ENCODE results near the gene STX1B. TPM values are rescaled to one million over a fixed set of nuclear protein-coding genes. Genes with fewer than 3 reads are reported as not detected.

Gene STX1B
- total RNA-seq (1 to 10 TPM in 1 of 6 donors, under 1 TPM in 5; 0.16 to 1.4 (median 0.56) TPM), polyA plus RNA-seq (1 to 10 TPM in 1 of 2 donors, under 1 TPM in 1; 0.82 to 2.4 TPM)

- no peaks in the 10 kb centered on the region for H3K27me3 ChIP-seq
- WGBS, 2 donors = 11 to 13% methylated on average over 27 to 44 of the region's 45 CpGs
- no peaks in the 10 kb centered on the region for H3K4me1 ChIP-seq
- intact Hi-C loops (cut with DNase I) = no loop called here
- no peaks in the 10 kb centered on the region for H3K36me3 ChIP-seq
- no peak within 1 kb of the TSS for H3K4me3 ChIP-seq
- H3K27ac ChIP-seq = no peak within 1 kb of the TSS
- ATAC-seq = no peak
- TF ChIP-seq, protein P1, sequence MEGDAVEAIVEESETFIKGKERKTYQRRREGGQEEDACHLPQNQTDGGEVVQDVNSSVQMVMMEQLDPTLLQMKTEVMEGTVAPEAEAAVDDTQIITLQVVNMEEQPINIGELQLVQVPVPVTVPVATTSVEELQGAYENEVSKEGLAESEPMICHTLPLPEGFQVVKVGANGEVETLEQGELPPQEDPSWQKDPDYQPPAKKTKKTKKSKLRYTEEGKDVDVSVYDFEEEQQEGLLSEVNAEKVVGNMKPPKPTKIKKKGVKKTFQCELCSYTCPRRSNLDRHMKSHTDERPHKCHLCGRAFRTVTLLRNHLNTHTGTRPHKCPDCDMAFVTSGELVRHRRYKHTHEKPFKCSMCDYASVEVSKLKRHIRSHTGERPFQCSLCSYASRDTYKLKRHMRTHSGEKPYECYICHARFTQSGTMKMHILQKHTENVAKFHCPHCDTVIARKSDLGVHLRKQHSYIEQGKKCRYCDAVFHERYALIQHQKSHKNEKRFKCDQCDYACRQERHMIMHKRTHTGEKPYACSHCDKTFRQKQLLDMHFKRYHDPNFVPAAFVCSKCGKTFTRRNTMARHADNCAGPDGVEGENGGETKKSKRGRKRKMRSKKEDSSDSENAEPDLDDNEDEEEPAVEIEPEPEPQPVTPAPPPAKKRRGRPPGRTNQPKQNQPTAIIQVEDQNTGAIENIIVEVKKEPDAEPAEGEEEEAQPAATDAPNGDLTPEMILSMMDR (IDR thresholded peaks at IDR 0.05) = no peak
- FAIRE-seq = no peak
- DNase-seq = peak in 1 of 6 donors; percentile 55
- H3K9me3 ChIP-seq = no peaks in the 10 kb centered on the region
These were observed at the start of gene STX1B for GRCh38 chr16:31010585-31011325. TSS of gene STX1B (minus strand) at chr16:31010638. CDS start at chr16:31010396, 242 bp downstream.

DNA sequence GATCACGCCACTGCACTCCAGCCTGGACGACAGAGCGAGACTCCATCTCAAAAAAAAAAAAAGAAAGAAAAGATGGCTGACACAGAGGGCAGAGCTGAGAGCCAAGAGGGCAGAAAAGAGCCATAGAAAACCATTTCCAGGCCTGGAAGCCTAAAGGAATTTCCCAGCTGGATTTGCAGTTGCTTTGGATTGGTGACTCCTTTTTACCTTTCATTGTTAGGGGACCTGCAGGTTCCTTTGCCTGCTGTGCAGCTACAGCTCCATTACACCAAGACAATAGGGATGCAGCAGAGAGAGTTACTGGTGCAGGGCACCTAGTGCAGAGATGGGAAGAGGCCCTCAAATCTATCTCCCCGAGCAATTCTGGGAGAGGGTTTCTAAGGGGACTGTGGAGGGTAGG is 45.2 kb upstream of the STX1B start:
- 82 to 86% methylated on average over 4 of the region's 4 CpGs for WGBS, 2 donors
- H3K4me1 ChIP-seq = no peaks in the 10 kb centered on the region
- TF ChIP-seq, protein P1 (IDR thresholded peaks at IDR 0.05) = no peak
- ATAC-seq = no peak
- no peak overlapping the region for H3K4me3 ChIP-seq
- no peak for FAIRE-seq
- H3K27ac ChIP-seq = no peak overlapping the region
- no peaks in the 10 kb centered on the region for H3K36me3 ChIP-seq
- no peaks in the 10 kb centered on the region for H3K27me3 ChIP-seq
- H3K9me3 ChIP-seq = no peaks in the 10 kb centered on the region
- intact Hi-C loops (cut with DNase I) = no loop called here
- no peak for DNase-seq

GRCh38 chr16:31052114-31052513 is 41.7 kb upstream of the STX1B start:
- H3K4me1 ChIP-seq = no peaks in the 10 kb centered on the region
- intact Hi-C loops (cut with DNase I) = no loop called here
- H3K9me3 ChIP-seq = no peaks in the 10 kb centered on the region
- DNase-seq (no peak), FAIRE-seq (no peak), ATAC-seq (peak in 3 of 4 donors; percentile 15 to 65 (median 64))
- WGBS, 2 donors = 58 to 77% methylated on average over 2 of the region's 2 CpGs
- H3K27ac ChIP-seq = no peak overlapping the region
- TF ChIP-seq, protein P1 (IDR thresholded peaks at IDR 0.05) = no peak
- H3K4me3 ChIP-seq = no peak overlapping the region
- H3K27me3 ChIP-seq = no peaks in the 10 kb centered on the region
- H3K36me3 ChIP-seq = no peaks in the 10 kb centered on the region

DNA sequence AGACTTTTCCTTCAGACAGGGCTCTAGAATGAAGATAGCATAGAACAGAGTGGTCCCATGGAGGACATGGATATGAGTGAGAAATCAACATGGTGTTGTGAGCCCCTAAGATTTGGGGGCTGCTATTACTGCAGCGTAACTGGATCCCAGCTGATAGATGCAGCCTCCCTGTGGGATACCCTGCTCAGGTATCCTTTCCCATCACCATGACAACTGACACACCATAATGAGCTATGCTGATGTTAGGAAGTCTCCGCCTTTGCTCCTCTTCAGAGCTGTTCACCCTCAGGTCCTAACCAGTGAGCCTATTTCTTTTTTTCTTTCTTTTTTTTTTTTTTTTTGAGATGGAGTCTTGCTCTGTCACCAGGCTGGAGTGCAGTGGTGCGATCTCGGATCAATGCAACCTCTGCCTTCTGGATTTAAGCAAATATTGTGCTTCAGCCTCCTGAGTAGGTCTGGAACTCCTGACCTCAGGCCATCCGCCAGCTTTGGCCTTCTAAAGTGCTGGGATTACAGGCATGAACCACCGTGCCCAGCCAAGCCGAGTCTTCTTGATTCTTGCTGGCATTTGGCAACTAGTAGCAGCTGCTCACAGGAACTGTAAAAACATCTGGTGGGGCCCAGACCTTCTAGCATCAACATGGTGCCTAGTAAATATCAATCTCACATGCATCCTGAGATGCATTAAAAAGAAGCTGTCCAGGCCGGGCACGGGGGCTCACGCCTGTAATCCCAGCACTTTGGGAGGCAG is 40.0 kb upstream of the STX1B start:
- no peaks in the 10 kb centered on the region for H3K36me3 ChIP-seq
- H3K4me1 ChIP-seq = no peaks in the 10 kb centered on the region
- H3K27me3 ChIP-seq = no peaks in the 10 kb centered on the region
- intact Hi-C loops (cut with DNase I) = no loop called here
- no peaks in the 10 kb centered on the region for H3K9me3 ChIP-seq
- no peak overlapping the region for H3K4me3 ChIP-seq
- 67 to 81% methylated on average over 10 of the region's 10 CpGs for WGBS, 2 donors
- TF ChIP-seq, protein P1 (IDR thresholded peaks at IDR 0.05) = no peak
- FAIRE-seq (no peak), ATAC-seq (no peak), DNase-seq (no peak)
- H3K27ac ChIP-seq = no peak overlapping the region

Measured in pancreas (tissue), 10 donors.